Endodermal cell (in vitro differentiated cells): ENCODE measurements around the gene AFTPH. TPM values are rescaled to one million over a fixed set of nuclear protein-coding genes. Genes with fewer than 3 reads are reported as not detected.

Source experiments
- DNase-seq: peaks from one replicate; pipeline ENCODE4 v3.0.0-alpha.2; 2017
- H3K27ac ChIP-seq: 2 replicates; pipeline ENCODE4 v1.5.1; 2013; ENCODE audit warnings: mild to moderate bottlenecking, low read depth, low read length, moderate library complexity
- H3K27me3 ChIP-seq: 2 replicates; pipeline ENCODE4 v1.6.1; 2013; ENCODE audit warnings: mild to moderate bottlenecking, low read length, moderate library complexity; ENCODE audit not compliant: insufficient read depth, control insufficient read depth, poor library complexity, severe bottlenecking
- H3K36me3 ChIP-seq: 2 replicates; pipeline ENCODE4 v1.7.0; 2013; ENCODE audit warnings: mild to moderate bottlenecking, low read length, moderate library complexity; ENCODE audit not compliant: control insufficient read depth, insufficient read depth
- H3K4me1 ChIP-seq: one replicate; pipeline ENCODE4 v1.7.0; 2013; ENCODE audit warnings: low read length; ENCODE audit not compliant: control insufficient read depth, insufficient read depth
- H3K4me3 ChIP-seq: 2 replicates; pipeline ENCODE4 v1.5.1; 2013; ENCODE audit warnings: mild to moderate bottlenecking, low read length, moderate library complexity
- H3K9ac ChIP-seq: 2 replicates; pipeline ENCODE4 v1.6.1; 2013; ENCODE audit warnings: mild to moderate bottlenecking, low read length, moderate library complexity; ENCODE audit not compliant: poor library complexity, severe bottlenecking; ENCODE audit errors: extremely low read depth
- H3K9me3 ChIP-seq: 2 replicates; pipeline ENCODE4 v1.6.1; 2013; ENCODE audit warnings: mild to moderate bottlenecking, low read length, moderate library complexity; ENCODE audit not compliant: control insufficient read depth
- H3K27ac Mint-ChIP-seq: 2 replicates; pipeline ENCODE4 v1.8.0; 2020; ENCODE audit warnings: mixed read lengths
- H3K27me3 Mint-ChIP-seq: 2 replicates; pipeline ENCODE4 v1.8.0; 2021; ENCODE audit warnings: mild to moderate bottlenecking, mixed read lengths; ENCODE audit not compliant: insufficient read depth
- H3K36me3 Mint-ChIP-seq: 2 replicates; pipeline ENCODE4 v1.8.0; 2020; ENCODE audit warnings: low read depth, mixed read lengths
- H3K4me1 Mint-ChIP-seq: 2 replicates; pipeline ENCODE4 v1.8.0; 2020; ENCODE audit warnings: mixed read lengths
- H3K4me3 Mint-ChIP-seq: 2 replicates; pipeline ENCODE4 v1.8.0; 2020; ENCODE audit warnings: mild to moderate bottlenecking, moderate library complexity, mixed read lengths
- H3K9me3 Mint-ChIP-seq: 2 replicates; pipeline ENCODE4 v1.8.0; 2020; ENCODE audit warnings: mild to moderate bottlenecking, mixed read lengths
- WGBS, 2 experiments: methylation state at CpG; one replicate each; pipeline versions ENCODE4 v1.1.5 to v1.1.7; 2013; ENCODE audit warnings: missing lambda C conversion rate in 2 of 2, mixed read lengths in 1 of 2; ENCODE audit not compliant: insufficient coverage in 1 of 2, insufficient read length in 1 of 2; 5-methylcytosine and 5-hydroxymethylcytosine counted together
- microRNA-seq: library from miRNA; unstranded; fragments of <30 nt; microRNA quantifications from one replicate; pipeline ENCODE4 v1.2.0, GENCODE V29; 2020; ENCODE audit warnings: borderline microRNAs expressed
- total RNA-seq, 2 donors: library from RNA; stranded (reverse); fragmentation: NEBNext Ultra II Directional in 1 of 2; extraction: Animal tissue kit (Norgen Biotek cat#: 25700) in 1 of 2; gene quantifications; 2 replicates in 1 of 2; 3 replicates in 1 of 2; pipeline ENCODE4 v1.2.1, GENCODE V29; 2021
- TF ChIP-seq, protein P1 (sequence below): fragments of 200-600 bp; sonication (generic); conservative IDR thresholded peaks from 2 replicates; pipeline ENCODE4 v1.5.0; 2021; ENCODE audit warnings: antibody characterized with exemption, mild to moderate bottlenecking

Gene AFTPH
- total RNA-seq, 2 donors from 2014 or later = 13.7 to 21.5 TPM

DNA sequence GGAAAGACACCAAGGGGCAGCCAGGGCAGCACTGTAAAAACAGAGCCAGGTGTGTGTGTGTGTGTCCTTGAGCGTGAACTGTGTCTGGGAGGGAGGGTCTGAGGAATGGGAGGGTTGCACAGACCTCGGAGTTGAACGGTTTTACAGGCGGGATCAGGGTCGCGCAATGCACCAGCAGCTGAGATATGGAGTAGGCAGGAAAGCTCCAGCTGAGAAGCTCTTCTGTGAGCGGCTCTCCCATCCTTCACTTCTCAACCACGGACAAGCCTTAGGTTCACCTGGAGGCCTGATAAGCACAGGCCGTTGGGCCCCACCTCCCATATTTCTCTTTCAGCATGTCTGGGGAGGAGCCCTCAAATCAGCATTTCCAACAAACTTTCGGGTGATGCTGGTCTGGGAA is 117.5 kb downstream of the AFTPH start:
- Mint-ChIP-seq H3K27ac (no peak overlapping the region), H3K9me3 (no peaks in the 10 kb centered on the region), H3K4me3 (no peak overlapping the region), H3K36me3 (peaks cover under 1% of the 10 kb centered on the region), H3K4me1 (peaks cover 82% of the 10 kb centered on the region), H3K27me3 (no peaks in the 10 kb centered on the region)
- Histone ChIP-seq H3K9ac (no peak overlapping the region), H3K27ac (no peak overlapping the region), H3K4me1 (peaks cover 53% of the 10 kb centered on the region), H3K9me3 (no peaks in the 10 kb centered on the region), H3K27me3 (no peaks in the 10 kb centered on the region), H3K36me3 (peaks cover 7% of the 10 kb centered on the region), H3K4me3 (no peak overlapping the region)
- TF ChIP-seq, protein P1, sequence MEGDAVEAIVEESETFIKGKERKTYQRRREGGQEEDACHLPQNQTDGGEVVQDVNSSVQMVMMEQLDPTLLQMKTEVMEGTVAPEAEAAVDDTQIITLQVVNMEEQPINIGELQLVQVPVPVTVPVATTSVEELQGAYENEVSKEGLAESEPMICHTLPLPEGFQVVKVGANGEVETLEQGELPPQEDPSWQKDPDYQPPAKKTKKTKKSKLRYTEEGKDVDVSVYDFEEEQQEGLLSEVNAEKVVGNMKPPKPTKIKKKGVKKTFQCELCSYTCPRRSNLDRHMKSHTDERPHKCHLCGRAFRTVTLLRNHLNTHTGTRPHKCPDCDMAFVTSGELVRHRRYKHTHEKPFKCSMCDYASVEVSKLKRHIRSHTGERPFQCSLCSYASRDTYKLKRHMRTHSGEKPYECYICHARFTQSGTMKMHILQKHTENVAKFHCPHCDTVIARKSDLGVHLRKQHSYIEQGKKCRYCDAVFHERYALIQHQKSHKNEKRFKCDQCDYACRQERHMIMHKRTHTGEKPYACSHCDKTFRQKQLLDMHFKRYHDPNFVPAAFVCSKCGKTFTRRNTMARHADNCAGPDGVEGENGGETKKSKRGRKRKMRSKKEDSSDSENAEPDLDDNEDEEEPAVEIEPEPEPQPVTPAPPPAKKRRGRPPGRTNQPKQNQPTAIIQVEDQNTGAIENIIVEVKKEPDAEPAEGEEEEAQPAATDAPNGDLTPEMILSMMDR = no peak
- DNase-seq = no peak
- WGBS, 2 experiments = 90% methylated on average over 5 to 10 of the region's 10 CpGs

Small RNA genes within 50 kb of the gene (microRNA-seq; reads per million reads assigned to microRNA genes)
- not detected for gene MIR4434

Other genes starting within 250 kb of the AFTPH start
- gene LGALSL, start 70.2 kb upstream of the AFTPH start, total RNA-seq = 10 to 100 TPM; 22.5 to 41.7 TPM
- 10 to 100 TPM; 17.1 to 20.3 TPM for gene SERTAD2, start 129.6 kb downstream of the AFTPH start, total RNA-seq